GM12801 (cell line): Measurements from ENCODE around the gene ZMIZ1.

Experiments used
- CTCF ChIP-seq: IDR thresholded peaks from one replicate; pipeline ENCODE4 v1.5.1; 2011; ENCODE audit warnings: control low read depth; ENCODE audit not compliant: insufficient read length; ENCODE audit errors: extremely low read depth

Gene ZMIZ1

GRCh38 chr10:79316671-79317431 lies 248.1 kb downstream of the ZMIZ1 start:
- TF ChIP-seq CTCF, result no peak

- no peak for TF ChIP-seq CTCF
Observed at GRCh38 chr10:79318369-79318768, 249.6 kb downstream of the ZMIZ1 start.

- TF ChIP-seq CTCF, result no peak
Observed at GRCh38 chr10:79319115-79319771, 250.5 kb downstream of the ZMIZ1 start.

- no peak for TF ChIP-seq CTCF
Observed at GRCh38 chr10:79320316-79320715, 251.6 kb downstream of the ZMIZ1 start.

GRCh38 chr10:79320820-79321493 lies 252.2 kb downstream of the ZMIZ1 start:
- TF ChIP-seq CTCF, result no peak

GRCh38 chr10:79321494-79321882 lies 252.7 kb downstream of the ZMIZ1 start:
- no peak for TF ChIP-seq CTCF

- TF ChIP-seq CTCF, result no peak
Observed at GRCh38 chr10:79321951-79322350, 253.2 kb downstream of the ZMIZ1 start.
